Gastroesophageal sphincter (tissue), 3 donors: ENCODE data around the gene PBX3.

ENCODE experiments used
- CTCF ChIP-seq, 4 experiments: fragments of 200-600 bp in 2 of 4; fragments of 450-650 bp in 2 of 4; sonication (generic) in 1 of 4; IDR thresholded peaks; one replicate each; pipeline ENCODE4 v1.5.1; 2017 to 2019; ENCODE audit warnings: antibody characterized with exemption in 4 of 4, mild to moderate bottlenecking in 2 of 4, moderate library complexity in 2 of 4
- POLR2A ChIP-seq, 2 donors: fragments of 450-650 bp; IDR thresholded peaks; one replicate each; pipeline ENCODE4 v1.6.1; 2017; ENCODE audit warnings: antibody characterized with exemption in 2 of 2, mild to moderate bottlenecking in 2 of 2, moderate library complexity in 1 of 2

- TF ChIP-seq CTCF (IDR thresholded peaks at IDR 0.05) (no peak), POLR2A (IDR thresholded peaks at IDR 0.05) (no peak)
Observed at GRCh38 chr9:125995706-125996105, 248.5 kb downstream of the PBX3 start.
